NOMO-1 treated with dmso at 0.1 percent for 144 hours (cell line): ENCODE results near the gene ANKRD29.
A peak's percentile ranks its signal among the peaks of the same experiment; 100 is the strongest.
"Not testable (repeated sequence)": the region's sequence is repeated elsewhere in the genome, so short reads cannot be mapped to it uniquely, and the experiment has no call there.

ENCODE experiments used
- DNase-seq: peaks from one replicate; lab custom pipeline; 2025; ENCODE audit not compliant: unreplicated experiment; lab: John Stamatoyannopoulos, UW

Gene ANKRD29

GRCh38 chr18:23645568-23646175 is 17.0 kb downstream of the ANKRD29 start:
- DNase-seq, result no peak

- DNase-seq, result no peak
Observed at GRCh38 chr18:23643815-23644490, 18.8 kb downstream of the ANKRD29 start.

DNA sequence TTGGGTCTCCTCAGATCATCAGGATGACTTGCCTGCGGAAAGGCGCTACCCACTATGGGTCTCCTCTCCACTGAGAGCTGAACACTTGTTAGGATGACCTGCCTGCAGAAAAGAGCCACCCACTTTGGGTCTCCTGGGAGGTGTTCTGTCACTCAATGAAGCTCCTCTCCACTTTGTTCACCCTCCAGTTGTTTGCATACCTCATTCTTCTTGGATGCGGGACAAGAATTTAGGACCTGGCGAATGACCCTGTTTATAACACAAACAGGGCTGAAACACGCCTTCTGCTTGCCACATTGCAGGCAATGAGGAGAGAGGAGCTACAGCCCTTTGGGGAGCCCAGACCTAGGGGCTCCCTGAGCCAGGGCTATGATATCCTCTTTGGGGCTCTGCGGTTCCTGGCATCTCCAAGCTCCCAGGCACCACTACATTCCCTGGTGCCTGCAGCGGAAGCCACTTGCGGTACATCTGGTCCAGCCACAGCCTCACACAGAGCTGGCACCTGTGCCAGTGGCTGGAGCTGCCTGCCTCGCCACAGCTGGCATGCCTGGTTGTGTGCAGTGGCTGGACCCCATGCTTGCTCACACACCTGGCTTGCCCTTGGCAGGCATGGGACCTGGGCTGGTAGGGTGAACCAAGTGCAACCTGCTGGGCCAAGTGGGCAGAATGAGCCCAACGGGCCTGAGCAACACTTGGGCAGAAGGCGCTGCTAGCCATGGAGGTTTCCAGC is 20.6 kb downstream of the ANKRD29 start:
- no peak for DNase-seq

DNA sequence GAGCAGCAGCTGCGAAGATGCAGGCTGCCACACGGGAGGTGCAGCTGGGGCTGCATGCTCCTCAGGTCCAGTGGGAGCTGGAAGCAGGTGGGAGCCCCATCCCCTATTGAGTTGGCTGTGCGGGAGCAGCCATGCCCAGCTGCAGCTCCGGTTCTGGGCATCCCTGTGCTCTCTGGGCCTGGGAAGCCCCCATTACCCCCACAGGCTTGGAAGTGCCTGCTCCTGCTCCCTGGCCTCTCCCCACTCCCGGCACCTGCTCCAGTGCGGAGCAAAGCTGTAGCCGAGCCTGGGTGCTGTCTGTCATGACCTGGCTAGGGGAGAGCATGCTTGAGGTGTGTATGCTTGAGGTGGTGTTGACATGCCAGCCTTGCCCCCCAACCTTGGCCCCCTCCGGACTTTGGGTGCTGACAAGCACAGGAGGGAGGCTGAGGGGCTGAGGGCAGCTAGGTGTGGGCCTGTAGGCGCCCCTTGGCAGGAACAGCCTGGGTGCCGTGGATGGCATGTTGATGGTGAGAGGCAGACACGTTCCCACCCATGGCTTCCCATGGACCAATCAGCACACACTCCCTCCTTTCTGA is 21.5 kb downstream of the ANKRD29 start:
- DNase-seq, result no peak

- no peak for DNase-seq
Observed at GRCh38 chr18:23640052-23640451, 22.7 kb downstream of the ANKRD29 start.

DNA sequence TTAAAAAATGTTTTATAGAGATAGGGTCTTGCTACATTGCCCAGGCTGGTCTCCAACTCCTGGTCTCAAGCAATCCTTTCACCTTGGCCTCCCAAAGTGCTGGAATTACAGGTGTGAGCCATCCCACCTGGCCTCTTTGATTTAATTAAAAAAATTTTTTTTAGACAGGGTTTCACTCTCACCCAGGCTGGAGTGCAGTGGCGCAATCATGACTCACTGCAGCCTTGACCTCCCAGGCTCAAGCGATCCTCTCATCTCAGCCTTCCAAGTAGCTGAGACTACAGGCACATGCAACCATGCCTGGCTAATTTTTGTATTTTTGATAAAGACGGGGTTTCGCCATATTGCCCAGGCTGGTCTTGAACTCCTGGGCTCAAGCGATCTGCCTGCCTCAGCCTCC is 26.3 kb downstream of the ANKRD29 start:
- not testable (repeated sequence) for DNase-seq

GRCh38 chr18:23636071-23636399 is 26.7 kb downstream of the ANKRD29 start:
- no peak for DNase-seq

- no peak for DNase-seq
Observed at GRCh38 chr18:23635283-23636070, 27.2 kb downstream of the ANKRD29 start.

DNA sequence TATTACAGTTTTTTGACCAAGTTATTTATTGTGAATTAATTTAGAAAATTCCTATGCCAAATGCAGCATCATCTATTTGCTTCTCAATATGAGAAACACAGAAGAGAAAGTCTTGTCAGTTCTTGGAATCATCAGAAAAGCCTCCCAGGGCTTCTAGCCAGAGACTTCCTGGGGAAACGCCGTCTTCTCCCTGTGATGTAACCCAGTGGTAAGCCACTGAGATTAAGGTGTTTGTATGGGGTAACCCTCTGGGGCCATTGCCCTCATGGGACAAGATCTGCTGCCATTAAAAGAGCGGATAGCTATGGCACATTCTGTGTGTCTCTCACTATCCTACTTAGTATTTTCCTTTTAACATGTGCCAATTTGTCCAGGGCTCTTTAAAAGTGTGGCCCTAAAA is 28.0 kb downstream of the ANKRD29 start:
- DNase-seq, result no peak

- DNase-seq, result no peak
Observed at GRCh38 chr18:23632615-23633014, 30.1 kb downstream of the ANKRD29 start.

DNA sequence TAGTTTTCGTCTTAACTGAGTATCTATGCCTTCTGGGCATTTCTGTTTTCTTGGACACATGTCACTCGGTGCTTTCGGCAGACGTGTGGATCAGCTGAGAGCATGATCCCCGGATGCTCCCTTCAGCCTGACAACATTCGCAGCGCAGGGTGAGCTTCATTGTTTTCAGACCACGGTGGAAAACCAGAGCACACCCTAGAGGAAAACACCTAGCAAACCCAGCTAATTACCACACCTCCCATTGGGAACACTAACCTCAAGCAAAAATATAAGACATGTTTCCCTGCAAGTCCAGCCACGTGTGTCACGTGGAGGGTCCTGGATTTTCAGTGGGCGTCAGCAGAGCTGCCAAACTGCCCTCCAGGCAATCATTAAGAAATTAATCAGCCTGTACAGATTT is 31.0 kb downstream of the ANKRD29 start:
- no peak for DNase-seq

DNA sequence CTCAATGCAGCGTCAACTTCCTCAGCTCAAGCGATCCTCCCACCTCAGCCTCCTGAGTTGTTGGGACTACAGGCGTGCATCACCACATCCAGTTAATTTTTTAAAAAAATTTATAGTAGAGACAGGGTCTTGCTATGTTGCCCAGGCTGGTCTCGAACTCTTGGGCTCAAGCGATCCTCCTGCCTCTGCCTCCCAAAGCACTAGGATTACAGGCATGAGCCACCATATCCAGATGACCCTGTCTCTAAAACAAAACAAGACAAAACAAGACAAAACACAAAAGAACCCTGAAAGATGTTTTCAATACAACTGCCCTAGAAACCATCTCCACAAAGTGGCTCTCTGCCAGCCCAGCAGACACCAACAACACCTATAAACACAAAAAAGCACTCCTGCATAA is 31.4 kb downstream of the ANKRD29 start:
- DNase-seq, result no peak

- DNase-seq, result no peak
Observed at GRCh38 chr18:23629444-23629946, 33.2 kb downstream of the ANKRD29 start.

- no peak for DNase-seq
Observed at GRCh38 chr18:23627970-23628369, 34.7 kb downstream of the ANKRD29 start.

DNA sequence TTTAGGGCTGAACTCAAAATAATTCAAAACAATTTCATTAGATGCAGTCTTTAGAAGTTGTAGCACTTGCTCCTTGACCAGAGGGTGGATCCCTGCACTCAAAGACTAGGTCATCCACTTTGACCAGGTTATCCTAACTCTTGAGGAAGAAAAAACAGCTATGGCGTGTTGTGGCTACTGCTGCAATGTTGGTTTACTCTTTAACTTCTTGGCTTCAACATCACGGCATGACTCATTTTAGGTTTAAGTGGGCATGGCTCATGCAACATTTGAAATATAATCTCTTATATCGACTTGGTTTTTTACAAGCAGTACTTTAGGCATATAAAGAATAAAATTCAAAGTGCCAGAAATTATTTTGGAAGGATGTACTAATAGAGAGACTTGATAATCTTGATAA is 35.4 kb downstream of the ANKRD29 start:
- no peak for DNase-seq

DNA sequence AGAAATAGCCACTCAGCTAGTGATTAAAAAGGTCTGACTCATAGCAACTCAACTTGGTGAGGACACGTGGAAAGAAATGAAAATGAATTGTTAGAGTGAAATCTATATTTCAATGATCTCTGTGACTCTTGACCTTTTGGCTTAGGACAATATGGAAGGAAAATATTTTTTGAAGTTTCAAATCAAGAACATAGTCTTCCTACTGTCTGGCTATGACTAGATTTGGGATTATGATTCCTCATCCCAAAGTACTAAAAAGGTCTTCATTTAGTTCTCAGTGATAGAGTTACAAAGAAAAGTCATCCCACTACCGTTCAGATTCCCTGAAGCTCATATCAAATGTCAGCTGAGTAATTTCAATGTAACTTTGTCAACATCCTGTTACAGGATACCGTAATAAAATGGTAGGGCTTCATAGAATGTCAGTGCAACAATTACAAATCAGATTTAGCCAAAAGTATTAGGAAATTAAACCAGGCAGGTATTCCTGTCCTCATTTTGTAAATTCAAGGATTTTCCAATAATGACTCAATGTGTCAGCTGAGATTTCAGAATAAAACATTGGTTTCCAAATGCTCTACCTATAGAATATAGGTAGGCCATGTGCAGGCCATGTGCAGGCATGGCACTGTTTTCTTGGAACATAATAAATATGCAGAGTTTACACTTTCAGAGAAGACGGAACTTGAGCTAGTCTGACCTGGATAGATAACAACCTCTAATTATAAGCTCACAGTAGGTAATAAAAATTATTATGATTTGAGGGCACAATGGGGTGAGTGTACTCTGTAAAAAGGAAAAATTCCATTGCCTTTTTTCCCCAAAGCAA is 36.0 kb downstream of the ANKRD29 start:
- no peak for DNase-seq

DNA sequence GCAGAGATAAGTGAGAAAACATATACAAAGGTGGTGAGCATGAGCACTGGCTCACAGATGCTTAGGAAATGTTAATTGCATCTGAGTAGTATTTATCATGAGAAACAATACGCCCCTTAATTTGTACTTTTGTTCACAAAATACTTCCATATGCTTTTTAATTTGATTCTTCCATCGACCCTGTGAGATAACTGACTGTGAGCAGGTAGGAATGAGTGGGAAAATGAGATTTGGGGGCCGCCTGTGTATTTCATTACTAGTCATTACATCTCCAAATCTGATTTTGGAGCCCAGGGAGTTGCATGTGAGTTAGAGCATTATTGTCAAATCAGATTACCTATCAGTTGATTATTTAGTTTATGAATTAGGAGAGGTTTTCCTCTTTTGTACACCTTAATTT is 39.7 kb downstream of the ANKRD29 start:
- DNase-seq, result no peak

GRCh38 chr18:23619388-23619881 is 43.3 kb downstream of the ANKRD29 start:
- DNase-seq, result no peak

DNA sequence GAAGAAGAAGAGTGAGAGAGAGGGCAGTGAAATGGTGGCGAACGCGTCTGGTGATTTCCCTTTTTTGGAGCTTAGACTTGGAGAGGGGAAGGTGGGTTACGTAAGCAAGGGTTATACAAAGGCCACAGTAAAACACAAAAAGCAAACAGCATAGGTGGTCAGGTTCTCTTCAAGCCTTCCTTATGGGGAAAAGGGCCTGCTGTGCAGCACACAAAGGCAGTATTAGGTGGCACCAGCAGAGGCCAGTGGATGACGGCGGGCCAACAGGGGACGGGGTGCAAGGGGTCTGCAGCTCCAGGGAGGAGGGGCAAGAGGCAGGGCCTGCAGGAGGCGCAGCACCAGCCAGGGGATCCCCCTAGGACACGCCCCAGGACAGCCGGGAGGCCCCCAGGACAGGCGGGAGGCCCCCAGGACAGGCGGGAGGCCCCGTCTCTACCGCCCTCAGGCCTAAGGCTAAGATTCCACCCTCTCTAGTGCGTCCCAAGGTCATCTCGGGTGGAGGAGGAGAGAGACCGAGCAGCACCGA is 43.8 kb downstream of the ANKRD29 start:
- DNase-seq, result peak; percentile 74
